Sciatic nerve (tissue), 1 donor: ENCODE results near the gene PPA1. TPM values are rescaled to one million over a fixed set of nuclear protein-coding genes. Genes with fewer than 3 reads are reported as not detected.

Experiments
- total RNA-seq: library from RNA; stranded (reverse); fragmentation: NEBNext Ultra II Directional; extraction: Animal tissue kit (Norgen Biotek cat#: 25700); gene quantifications from one replicate; pipeline ENCODE4 v1.2.1, GENCODE V29; 2021
- donor health status: DM: no; HTN: no; CAD: no.

PPA1 gene
- total RNA-seq, 1 donor from 2014 or later, result 114 TPM

Other genes with a start within 250 kb of the PPA1 start
- 6.7 TPM for gene MACROH2A2, start 180.6 kb downstream of the PPA1 start, total RNA-seq
- gene AIFM2, start 100.6 kb downstream of the PPA1 start, total RNA-seq, result 14.1 TPM
- gene TYSND1, start 86.7 kb downstream of the PPA1 start, total RNA-seq, result 10.6 TPM
- 122 TPM for gene SAR1A, start 62.9 kb downstream of the PPA1 start, total RNA-seq
- gene NPFFR1, start 50.6 kb upstream of the PPA1 start, total RNA-seq, result 4.8 TPM
- gene LRRC20, start 149.2 kb upstream of the PPA1 start, total RNA-seq, result 5.1 TPM
- gene EIF4EBP2, start 170.7 kb upstream of the PPA1 start, total RNA-seq, result 57.8 TPM
- gene NODAL, start 208.3 kb upstream of the PPA1 start, total RNA-seq, result not detected
- 7.8 TPM for gene PALD1, start 245.3 kb upstream of the PPA1 start, total RNA-seq